H1 (cell line): ENCODE measurements around the gene NLN. TPM values are rescaled to one million over a fixed set of nuclear protein-coding genes. Genes with fewer than 3 reads are reported as not detected.
A peak's percentile ranks its signal among the peaks of the same experiment; 100 is the strongest.

Experiments
- CTCF ChIA-PET: fragments of 300-600 bp; sonication (Branson Sonifier 250); formaldehyde crosslinking; loops from one replicate; lab custom pipeline; 2021; ENCODE audit not compliant: partially characterized antibody; lab: Charles Lee
- POLR2A ChIA-PET: fragments of 300-600 bp; sonication (Branson Sonifier 250); formaldehyde crosslinking; loops from one replicate; lab custom pipeline; 2021; ENCODE audit warnings: inconsistent platforms; ENCODE audit not compliant: partially characterized antibody; lab: Charles Lee
- DNase-seq, 2 experiments: peaks; one replicate each; pipeline versions ENCODE4 v3.0.0 to v3.0.0-alpha.2; 2010 to 2022; ENCODE audit warnings: low spot score in 2 of 2, low read depth in 1 of 2, mixed read lengths in 1 of 2
- FAIRE-seq: peaks from 2 replicates; lab custom pipeline; 2011; peaks lifted over from hg19 to GRCh38; lab: Jason Lieb, UNC
- H2AFZ ChIP-seq: 2 replicates; pipeline ENCODE4 v1.8.1; 2012; ENCODE audit warnings: low read length, inconsistent platforms
- H2AK5ac ChIP-seq: 2 replicates; pipeline ENCODE4 v1.6.1; 2013; ENCODE audit warnings: low read depth, low read length
- H2BK120ac ChIP-seq: replicated peaks from 2 replicates; pipeline ENCODE3; 2013; ENCODE audit warnings: low read depth, low read length, inconsistent platforms
- H2BK12ac ChIP-seq: 2 replicates; pipeline ENCODE4 v1.6.1; 2013; ENCODE audit warnings: low read depth, low read length
- H2BK15ac ChIP-seq: 2 replicates; pipeline ENCODE4 v1.6.1; 2013; ENCODE audit warnings: low read length
- H2BK20ac ChIP-seq: 2 replicates; pipeline ENCODE4 v1.6.1; 2013; ENCODE audit warnings: low read length
- H2BK5ac ChIP-seq: 2 replicates; pipeline ENCODE4 v1.6.1; 2013; ENCODE audit warnings: low read depth, low read length
- H3K14ac ChIP-seq: 2 replicates; pipeline ENCODE4 v1.6.1; 2013; ENCODE audit warnings: inconsistent platforms; ENCODE audit not compliant: insufficient read length
- H3K18ac ChIP-seq: 2 replicates; pipeline ENCODE4 v1.6.1; 2013; ENCODE audit warnings: low read length; ENCODE audit errors: extremely low read depth
- H3K23ac ChIP-seq: 2 replicates; pipeline ENCODE4 v1.6.1; 2013; ENCODE audit warnings: inconsistent platforms; ENCODE audit not compliant: insufficient read length
- H3K23me2 ChIP-seq: 2 replicates; pipeline ENCODE4 v1.6.1; 2013; ENCODE audit warnings: low read depth, low read length
- H3K27ac ChIP-seq: 2 replicates; pipeline ENCODE4 v1.6.1; 2011; ENCODE audit warnings: low read depth, low read length, inconsistent platforms
- H3K27me3 ChIP-seq, 4 experiments: replicated peaks in 1 of 4; 1 replicate in 1 of 4; 2 replicates in 3 of 4; pipeline versions ENCODE4 v1.6.1 to v1.8.1; 2011 to 2013; ENCODE audit warnings: low read length in 3 of 4, mild to moderate bottlenecking in 3 of 4, inconsistent platforms in 2 of 4, mixed read lengths in 2 of 4, moderate library complexity in 1 of 4; ENCODE audit not compliant: control insufficient read depth in 3 of 4, insufficient read depth in 3 of 4; ENCODE audit errors: extremely low read depth in 1 of 4
- H3K36me3 ChIP-seq, 4 experiments: 2 replicates each; pipeline versions ENCODE4 v1.6.1 to v1.8.1; 2011 to 2013; ENCODE audit warnings: mild to moderate bottlenecking in 4 of 4, low read length in 3 of 4, moderate library complexity in 2 of 4, control low read depth in 1 of 4, inconsistent platforms in 1 of 4; ENCODE audit not compliant: insufficient read depth in 4 of 4, control insufficient read depth in 2 of 4
- H3K4ac ChIP-seq: replicated peaks from 2 replicates; pipeline ENCODE3; 2013; ENCODE audit warnings: low read length, low read depth, mixed read lengths, inconsistent platforms; ENCODE audit not compliant: insufficient read length
- H3K4me1 ChIP-seq, 4 experiments: replicated peaks in 1 of 4; 1 replicate in 1 of 4; 2 replicates in 3 of 4; pipeline versions ENCODE4 v1.6.1 to v1.8.1; 2011 to 2013; ENCODE audit warnings: low read length in 3 of 4, inconsistent platforms in 2 of 4, mixed read lengths in 1 of 4; ENCODE audit not compliant: insufficient read depth in 4 of 4, control insufficient read depth in 3 of 4
- H3K4me2 ChIP-seq, 2 experiments: 2 replicates each; pipeline versions ENCODE4 v1.6.1 to v1.8.1; 2011 to 2013; ENCODE audit warnings: low read depth in 2 of 2, low read length in 2 of 2, control low read depth in 1 of 2, inconsistent platforms in 1 of 2, mild to moderate bottlenecking in 1 of 2; ENCODE audit not compliant: insufficient read depth in 1 of 2
- H3K4me3 ChIP-seq, 4 experiments: fragments of 200-600, 300-600 bp in 1 of 4; sonication (generic), shearing (Covaris generic), sonication (Bioruptor Twin) in 1 of 4; 2 replicates each; pipeline versions ENCODE4 v1.5.1 to v1.8.1; 2011 to 2016; ENCODE audit warnings: low read length in 4 of 4, low read depth in 3 of 4, control low read depth in 2 of 4, inconsistent platforms in 2 of 4, mild to moderate bottlenecking in 2 of 4, mixed read lengths in 1 of 4, moderate library complexity in 1 of 4; ENCODE audit not compliant: insufficient read depth in 2 of 4; ENCODE audit errors: extremely low read depth in 1 of 4
- H3K56ac ChIP-seq: replicated peaks from 2 replicates; pipeline ENCODE3; 2013; ENCODE audit warnings: low read depth, mild to moderate bottlenecking, mixed read lengths, low read length, inconsistent platforms; ENCODE audit not compliant: insufficient read length
- H3K79me1 ChIP-seq: 2 replicates; pipeline ENCODE4 v1.6.1; 2013; ENCODE audit warnings: low read depth, low read length, control low read depth
- H3K79me2 ChIP-seq, 2 experiments: 2 replicates each; pipeline versions ENCODE4 v1.6.1 to v1.8.1; 2012 to 2013; ENCODE audit warnings: low read length in 2 of 2, mild to moderate bottlenecking in 2 of 2, inconsistent platforms in 1 of 2; ENCODE audit not compliant: insufficient read depth in 2 of 2, control insufficient read depth in 1 of 2
- H3K9ac ChIP-seq, 4 experiments: replicated peaks in 1 of 4; 1 replicate in 1 of 4; 2 replicates in 3 of 4; pipeline versions ENCODE4 v1.6.1 to v1.8.1; 2011 to 2013; ENCODE audit warnings: low read depth in 3 of 4, low read length in 3 of 4, control low read depth in 2 of 4, mild to moderate bottlenecking in 2 of 4, moderate library complexity in 2 of 4, inconsistent platforms in 1 of 4; ENCODE audit errors: extremely low read depth in 1 of 4
- H3K9me3 ChIP-seq, 2 experiments: 2 replicates each; pipeline versions ENCODE4 v1.6.1 to v1.8.1; 2012 to 2013; ENCODE audit warnings: mild to moderate bottlenecking in 2 of 2, moderate library complexity in 2 of 2, control low read depth in 1 of 2, inconsistent platforms in 1 of 2, low read depth in 1 of 2, low read length in 1 of 2, mixed read lengths in 1 of 2; ENCODE audit not compliant: insufficient read depth in 2 of 2
- H4K20me1 ChIP-seq, 2 experiments: replicated peaks in 1 of 2; 2 replicates each; pipeline versions ENCODE3 to v1.8.1; 2011 to 2013; ENCODE audit warnings: inconsistent platforms in 2 of 2, low read length in 2 of 2, mild to moderate bottlenecking in 1 of 2; ENCODE audit not compliant: insufficient read depth in 2 of 2, control insufficient read depth in 1 of 2
- H4K5ac ChIP-seq: 2 replicates; pipeline ENCODE4 v1.6.1; 2013; ENCODE audit warnings: low read length, low read depth, mixed read lengths, inconsistent platforms; ENCODE audit not compliant: insufficient read length
- H4K8ac ChIP-seq: 2 replicates; pipeline ENCODE4 v1.8.0; 2013; ENCODE audit warnings: mild to moderate bottlenecking, moderate library complexity, low read length, inconsistent platforms; ENCODE audit not compliant: insufficient read depth; ENCODE audit errors: extremely low read depth
- H4K91ac ChIP-seq: replicated peaks from 2 replicates; pipeline ENCODE3; 2013; ENCODE audit warnings: low read length, mixed read lengths, inconsistent platforms; ENCODE audit not compliant: insufficient read length
- BACH1 ChIP-seq: IDR thresholded peaks from 2 replicates; pipeline ENCODE4 v1.6.1; 2012; ENCODE audit warnings: low read length, improper control_type of control experiment
- EGR1 ChIP-seq: IDR thresholded peaks from 2 replicates; pipeline ENCODE4 v1.6.1; 2011; ENCODE audit warnings: low read depth, low read length, borderline replicate concordance
- RAD21 ChIP-seq, 2 experiments: IDR thresholded peaks in 1 of 2; conservative IDR thresholded peaks in 1 of 2; 2 replicates each; pipeline ENCODE4 v1.6.1; 2011; ENCODE audit warnings: low read depth in 2 of 2, low read length in 2 of 2, improper control_type of control experiment in 1 of 2, inconsistent platforms in 1 of 2, mild to moderate bottlenecking in 1 of 2, moderate library complexity in 1 of 2
- WGBS, 2 experiments: shearing (Covaris generic) in 1 of 2; methylation state at CpG; one replicate each; pipeline versions ENCODE4 v1.1.6 to v1.1.7; 2013 to 2015; ENCODE audit warnings: low lambda C conversion rate in 2 of 2, mixed read lengths in 2 of 2, inconsistent platforms in 1 of 2, low coverage in 1 of 2, missing lambda C conversion rate in 1 of 2; ENCODE audit not compliant: insufficient replicate concordance in 2 of 2, insufficient coverage in 1 of 2, insufficient read length in 1 of 2; ENCODE audit errors: extremely low coverage in 1 of 2, missing lambda C conversion rate in 1 of 2; 5-methylcytosine and 5-hydroxymethylcytosine counted together
- polyA plus RNA-seq, 7 experiments: library from polyadenylated mRNA; depleted of rRNA in 3 of 7; stranded (reverse) in 5 of 7; unstranded in 2 of 7; fragments of >200 nt in 5 of 7; fragments of 200-250 nt in 2 of 7; gene quantifications; 1 replicate in 5 of 7; 2 replicates in 1 of 7; 4 replicates in 1 of 7; pipeline versions ENCODE4 v1.2.1 to v1.2.3, GENCODE V29; 2011 to 2013; ENCODE audit warnings: missing spikeins in 2 of 7, mixed read lengths in 2 of 7
- total RNA-seq: library from RNA; stranded (reverse); fragmentation: NEBNext Ultra II Directional; extraction: Animal tissue kit (Norgen Biotek cat#: 25700); gene quantifications from 2 replicates; pipeline ENCODE4 v1.2.1, GENCODE V29; 2021
- TF ChIP-seq, protein P1 (sequence below): IDR thresholded peaks from 2 replicates; pipeline ENCODE4 v1.6.1; 2012; ENCODE audit warnings: low read length, inconsistent platforms
- TF ChIP-seq, protein P2 (sequence below), 3 experiments: IDR thresholded peaks; 1 replicate in 2 of 3; 2 replicates in 1 of 3; pipeline versions ENCODE4 v1.5.1 to v1.6.1; 2011; ENCODE audit warnings: low read length in 3 of 3, mild to moderate bottlenecking in 3 of 3, inconsistent platforms in 2 of 3, low read depth in 1 of 3, moderate library complexity in 1 of 3; ENCODE audit not compliant: insufficient read depth in 1 of 3; ENCODE audit errors: control extremely low read depth in 1 of 3

The NLN gene
- total and polyA plus RNA-seq, 2 of the 8 experiments (the other 6 are each of a cell fraction or from before 2014, with no cell fraction given): 46.7 to 192 TPM

DNA sequence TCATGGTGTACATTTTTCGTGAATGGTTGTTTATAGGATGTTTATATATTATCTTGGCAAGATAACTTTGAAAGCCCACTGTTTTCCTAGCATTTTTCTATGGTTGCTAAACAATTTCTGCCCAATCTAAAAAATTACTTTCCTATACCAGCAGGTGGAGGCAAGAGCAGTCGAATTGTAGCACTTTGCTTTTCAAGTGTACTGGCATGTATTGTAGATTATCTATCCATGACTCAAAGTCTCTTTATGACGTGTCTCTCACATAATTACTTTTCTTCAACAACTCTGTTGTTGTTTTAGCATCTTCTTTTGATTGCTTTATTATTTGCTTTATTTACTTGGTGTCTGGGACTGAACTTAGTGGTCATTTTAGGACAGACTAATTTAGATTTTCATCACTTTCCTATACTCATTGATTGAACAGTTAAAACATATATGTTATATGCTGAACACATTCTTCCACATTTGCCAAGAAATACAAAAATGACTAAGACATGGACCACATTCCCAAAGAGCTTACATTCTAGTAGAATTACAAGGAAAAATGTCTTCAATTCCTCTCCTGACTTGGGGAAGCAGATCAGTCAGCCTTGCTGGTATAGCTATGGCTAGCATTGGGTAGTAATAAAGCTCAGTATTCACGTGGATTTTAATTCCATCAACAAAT is 20.7 kb downstream of the NLN start:
- peaks cover 0 to 1% (median 0%) of the 10 kb centered on the region in 4 experiments; a peak in 1 of 7 replicates for H3K27me3 ChIP-seq
- no peaks in the 10 kb centered on the region for H3K9me3 ChIP-seq
- no peak overlapping the region for H4K8ac ChIP-seq
- H2AK5ac ChIP-seq: no peak overlapping the region
- H3K4ac ChIP-seq: no peak overlapping the region
- H4K5ac ChIP-seq: no peak overlapping the region
- DNase-seq (no peak), FAIRE-seq (no peak)
- no peak overlapping the region for H3K56ac ChIP-seq
- WGBS, 2 experiments: 78% methylated on average over 4 of the region's 4 CpGs; no CpG with 5 or more reads in 1 of the 2 experiments
- no peak overlapping the region for H3K4me3 ChIP-seq
- no peaks in the 10 kb centered on the region for H3K36me3 ChIP-seq
- no peak overlapping the region for H3K23ac ChIP-seq
- no peak overlapping the region for H4K91ac ChIP-seq
- no peak overlapping the region for H3K4me2 ChIP-seq
- no peak overlapping the region for H2BK120ac ChIP-seq
- no peak overlapping the region for H3K14ac ChIP-seq
- no peak overlapping the region for H3K27ac ChIP-seq
- H2BK12ac ChIP-seq: no peak overlapping the region
- no peak overlapping the region for H2BK15ac ChIP-seq
- no peaks in the 10 kb centered on the region for H3K23me2 ChIP-seq
- H4K20me1 ChIP-seq: peaks cover 7 to 14% of the 10 kb centered on the region in 2 experiments
- H3K4me1 ChIP-seq: no peaks in the 10 kb centered on the region
- ChIA-PET POLR2A (no interaction called here), CTCF (interaction anchor here (0.7 to 2.1 kb wide), 8 partner anchors 9 to 31 kb away, joined by 3 to 10 read pairs (median 3); partner anchors contain the start of genes NLN and SGTB)
- H2BK5ac ChIP-seq: no peak overlapping the region
- H3K18ac ChIP-seq: no peak overlapping the region
- no peak overlapping the region for H2AFZ ChIP-seq
- H3K79me2 ChIP-seq: peaks cover 17 to 94% of the 10 kb centered on the region in 2 experiments
- no peak overlapping the region for H2BK20ac ChIP-seq
- peaks cover 8% of the 10 kb centered on the region for H3K79me1 ChIP-seq
- TF ChIP-seq RAD21 (IDR thresholded peaks at IDR 0.05 in 1 of 2, conservative IDR thresholded peaks at IDR 0.05 in 1 of 2; ENCODE audit: low read depth in 2 of 2, low read length in 2 of 2) (peak; percentile 50 to 52), BACH1 (no peak), EGR1 (no peak)
- TF ChIP-seq, protein P1, sequence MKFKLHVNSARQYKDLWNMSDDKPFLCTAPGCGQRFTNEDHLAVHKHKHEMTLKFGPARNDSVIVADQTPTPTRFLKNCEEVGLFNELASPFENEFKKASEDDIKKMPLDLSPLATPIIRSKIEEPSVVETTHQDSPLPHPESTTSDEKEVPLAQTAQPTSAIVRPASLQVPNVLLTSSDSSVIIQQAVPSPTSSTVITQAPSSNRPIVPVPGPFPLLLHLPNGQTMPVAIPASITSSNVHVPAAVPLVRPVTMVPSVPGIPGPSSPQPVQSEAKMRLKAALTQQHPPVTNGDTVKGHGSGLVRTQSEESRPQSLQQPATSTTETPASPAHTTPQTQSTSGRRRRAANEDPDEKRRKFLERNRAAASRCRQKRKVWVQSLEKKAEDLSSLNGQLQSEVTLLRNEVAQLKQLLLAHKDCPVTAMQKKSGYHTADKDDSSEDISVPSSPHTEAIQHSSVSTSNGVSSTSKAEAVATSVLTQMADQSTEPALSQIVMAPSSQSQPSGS: no peak
- TF ChIP-seq, protein P2, sequence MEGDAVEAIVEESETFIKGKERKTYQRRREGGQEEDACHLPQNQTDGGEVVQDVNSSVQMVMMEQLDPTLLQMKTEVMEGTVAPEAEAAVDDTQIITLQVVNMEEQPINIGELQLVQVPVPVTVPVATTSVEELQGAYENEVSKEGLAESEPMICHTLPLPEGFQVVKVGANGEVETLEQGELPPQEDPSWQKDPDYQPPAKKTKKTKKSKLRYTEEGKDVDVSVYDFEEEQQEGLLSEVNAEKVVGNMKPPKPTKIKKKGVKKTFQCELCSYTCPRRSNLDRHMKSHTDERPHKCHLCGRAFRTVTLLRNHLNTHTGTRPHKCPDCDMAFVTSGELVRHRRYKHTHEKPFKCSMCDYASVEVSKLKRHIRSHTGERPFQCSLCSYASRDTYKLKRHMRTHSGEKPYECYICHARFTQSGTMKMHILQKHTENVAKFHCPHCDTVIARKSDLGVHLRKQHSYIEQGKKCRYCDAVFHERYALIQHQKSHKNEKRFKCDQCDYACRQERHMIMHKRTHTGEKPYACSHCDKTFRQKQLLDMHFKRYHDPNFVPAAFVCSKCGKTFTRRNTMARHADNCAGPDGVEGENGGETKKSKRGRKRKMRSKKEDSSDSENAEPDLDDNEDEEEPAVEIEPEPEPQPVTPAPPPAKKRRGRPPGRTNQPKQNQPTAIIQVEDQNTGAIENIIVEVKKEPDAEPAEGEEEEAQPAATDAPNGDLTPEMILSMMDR (IDR thresholded peaks at IDR 0.05; ENCODE audit: control extremely low read depth in 1 of 3, insufficient read depth in 1 of 3, low read depth in 1 of 3, low read length in 3 of 3): peak in 2 of 3 experiments; percentile 15 to 50; a peak in 2 of 4 replicates
- no peak overlapping the region for H3K9ac ChIP-seq
